Esophagus muscularis mucosa (tissue), 3 donors: ENCODE results near the gene KPNA5.

Source experiments
- EP300 ChIP-seq: sonication (generic); formaldehyde crosslinking; IDR thresholded peaks from one replicate; pipeline ENCODE4 v1.6.1; 2017; ENCODE audit warnings: antibody characterized with exemption
- TF ChIP-seq, protein P1 (sequence below), 3 experiments: fragments of 200-600 bp in 2 of 3; fragments of 450-650 bp in 1 of 3; sonication (generic) in 2 of 3; IDR thresholded peaks; one replicate each; pipeline ENCODE4 v1.5.1; 2017 to 2019; ENCODE audit warnings: antibody characterized with exemption in 3 of 3, mild to moderate bottlenecking in 2 of 3, moderate library complexity in 1 of 3

DNA sequence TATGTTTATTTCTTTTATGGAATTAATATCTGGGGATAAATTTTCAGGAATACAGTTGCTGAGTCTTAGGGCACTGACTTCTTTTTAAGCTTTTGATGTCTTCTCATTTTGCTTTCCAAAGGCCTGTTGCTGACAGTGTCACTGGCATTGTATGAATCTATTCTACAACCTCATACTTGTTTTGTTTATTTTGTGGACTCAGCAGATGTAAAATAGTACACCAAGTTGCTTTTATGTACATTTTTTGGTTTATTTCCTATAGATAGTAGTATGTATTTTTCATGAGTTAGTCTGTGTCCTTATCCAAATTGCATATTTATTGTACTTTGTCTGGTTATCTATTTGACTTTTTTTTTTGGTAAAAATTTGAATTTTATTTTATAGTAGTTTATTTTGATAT lies 49.5 kb downstream of the KPNA5 start:
- TF ChIP-seq, protein P1, sequence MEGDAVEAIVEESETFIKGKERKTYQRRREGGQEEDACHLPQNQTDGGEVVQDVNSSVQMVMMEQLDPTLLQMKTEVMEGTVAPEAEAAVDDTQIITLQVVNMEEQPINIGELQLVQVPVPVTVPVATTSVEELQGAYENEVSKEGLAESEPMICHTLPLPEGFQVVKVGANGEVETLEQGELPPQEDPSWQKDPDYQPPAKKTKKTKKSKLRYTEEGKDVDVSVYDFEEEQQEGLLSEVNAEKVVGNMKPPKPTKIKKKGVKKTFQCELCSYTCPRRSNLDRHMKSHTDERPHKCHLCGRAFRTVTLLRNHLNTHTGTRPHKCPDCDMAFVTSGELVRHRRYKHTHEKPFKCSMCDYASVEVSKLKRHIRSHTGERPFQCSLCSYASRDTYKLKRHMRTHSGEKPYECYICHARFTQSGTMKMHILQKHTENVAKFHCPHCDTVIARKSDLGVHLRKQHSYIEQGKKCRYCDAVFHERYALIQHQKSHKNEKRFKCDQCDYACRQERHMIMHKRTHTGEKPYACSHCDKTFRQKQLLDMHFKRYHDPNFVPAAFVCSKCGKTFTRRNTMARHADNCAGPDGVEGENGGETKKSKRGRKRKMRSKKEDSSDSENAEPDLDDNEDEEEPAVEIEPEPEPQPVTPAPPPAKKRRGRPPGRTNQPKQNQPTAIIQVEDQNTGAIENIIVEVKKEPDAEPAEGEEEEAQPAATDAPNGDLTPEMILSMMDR (IDR thresholded peaks at IDR 0.05), result no peak
- no peak for TF ChIP-seq EP300
